Inflammatory macrophage (primary cell): ENCODE measurements around the gene LDLRAP1.
A peak's percentile ranks its signal among the peaks of the same experiment; 100 is the strongest.
"Not testable (repeated sequence)": the region's sequence is repeated elsewhere in the genome, so short reads cannot be mapped to it uniquely, and the experiment has no call there.

Experiments used
- DNase-seq, 2 donors: peaks; one replicate each; pipeline ENCODE4 v3.0.0-alpha.2; 2020 to 2022

Gene LDLRAP1

GRCh38 chr1:25577134-25577920 is 33.9 kb downstream of the LDLRAP1 start:
- no peak for DNase-seq

GRCh38 chr1:25579292-25580252 is 36.2 kb downstream of the LDLRAP1 start:
- DNase-seq = no peak

GRCh38 chr1:25580927-25581326 is 37.5 kb downstream of the LDLRAP1 start:
- DNase-seq = peak; percentile 63 to 67

GRCh38 chr1:25581764-25582163 is 38.4 kb downstream of the LDLRAP1 start:
- DNase-seq = no peak

GRCh38 chr1:25583519-25584370 is 40.3 kb downstream of the LDLRAP1 start:
- no peak for DNase-seq

- DNase-seq = no peak
These were observed 42.8 kb downstream of the LDLRAP1 start for GRCh38 chr1:25586181-25586588.

GRCh38 chr1:25587290-25587689 is 43.9 kb downstream of the LDLRAP1 start:
- DNase-seq = no peak

GRCh38 chr1:25588224-25588623 is 44.8 kb downstream of the LDLRAP1 start:
- DNase-seq = not testable (repeated sequence)

- not testable (repeated sequence) for DNase-seq
These were observed 45.4 kb downstream of the LDLRAP1 start for GRCh38 chr1:25588786-25589185.

- no peak for DNase-seq
These were observed 46.9 kb downstream of the LDLRAP1 start for GRCh38 chr1:25590096-25590824.

- DNase-seq = no peak
These were observed 50.5 kb downstream of the LDLRAP1 start for GRCh38 chr1:25593861-25594260.

GRCh38 chr1:25594971-25595370 is 51.6 kb downstream of the LDLRAP1 start:
- DNase-seq = no peak

GRCh38 chr1:25596641-25597040 is 53.2 kb downstream of the LDLRAP1 start:
- not testable (repeated sequence) for DNase-seq

- DNase-seq = no peak
These were observed 55.5 kb downstream of the LDLRAP1 start for GRCh38 chr1:25598879-25599278.

- no peak for DNase-seq
These were observed 56.7 kb downstream of the LDLRAP1 start for GRCh38 chr1:25599969-25600610.

- DNase-seq = not testable (repeated sequence)
These were observed 57.7 kb downstream of the LDLRAP1 start for GRCh38 chr1:25600971-25601699.

GRCh38 chr1:25603779-25604538 is 60.6 kb downstream of the LDLRAP1 start:
- not testable (repeated sequence) for DNase-seq

GRCh38 chr1:25607123-25607522 is 63.7 kb downstream of the LDLRAP1 start:
- no peak for DNase-seq

- DNase-seq = peak; percentile 79 to 88
These were observed 65.2 kb downstream of the LDLRAP1 start for GRCh38 chr1:25608488-25609178.
